Right ventricle myocardium superior (tissue), 1 donor: ENCODE data around the gene CDCA5. TPM values are rescaled to one million over a fixed set of nuclear protein-coding genes. Genes with fewer than 3 reads are reported as not detected.
A peak's percentile ranks its signal among the peaks of the same experiment; 100 is the strongest.

Experiments used
- ATAC-seq: fragments of 200-7000 bp; cut with Tn5 transposase; one replicate; pipeline ENCODE4 v1.9.1; 2020; ENCODE audit warnings: mild to moderate bottlenecking; ENCODE audit not compliant: poor library complexity
- DNase-seq: peaks from one replicate; pipeline ENCODE4 v3.0.0-alpha.2; 2020
- intact Hi-C: fragments of 100-400 bp; cut with DNase I; formaldehyde crosslinking; loops from one replicate; pipeline ENCODE4 v1.11.2; 2022
- total RNA-seq: library from RNA; stranded (reverse); fragmentation: NEBNext Ultra II Directional; extraction: Animal tissue kit (Norgen Biotek cat#: 25700); gene quantifications from one replicate; pipeline ENCODE4 v1.2.1, GENCODE V29; 2021
- donor health status: DM: no; HTN: yes; CAD: no; lungs with severe emphysema.

Gene CDCA5
- total RNA-seq, 1 donor from 2014 or later, result 1.4 TPM

GRCh38 chr11:65110354-65110861, 26.6 kb upstream of the CDCA5 start:
- DNase-seq (peak; percentile 89), ATAC-seq (peak; percentile 58)
- intact Hi-C loops, result loop anchor here (10.0 kb wide), 1 partner anchor 266 kb away; the partner anchor contains the start of gene CDC42BPG

GRCh38 chr11:65109231-65110198, 25.7 kb upstream of the CDCA5 start:
- intact Hi-C loops, result loop anchor here (10.0 kb wide), 1 partner anchor 265 kb away; the partner anchor contains the start of gene CDC42BPG
- ATAC-seq (no peak), DNase-seq (peak; percentile 36)

GRCh38 chr11:65108469-65109123, 24.8 kb upstream of the CDCA5 start:
- ATAC-seq (no peak), DNase-seq (no peak)
- intact Hi-C loops, result no loop called here

GRCh38 chr11:65107751-65108468, 24.1 kb upstream of the CDCA5 start:
- intact Hi-C loops, result no loop called here
- no peak for ATAC-seq
- peak; percentile 34 for DNase-seq

GRCh38 chr11:65107078-65107477, 23.2 kb upstream of the CDCA5 start:
- intact Hi-C loops, result no loop called here
- DNase-seq (peak; percentile 37), ATAC-seq (no peak)

- no peak for DNase-seq
- peak; percentile 56 for ATAC-seq
- intact Hi-C loops, result no loop called here
Measured at GRCh38 chr11:65104628-65105027, 20.8 kb upstream of the CDCA5 start.

- DNase-seq (no peak), ATAC-seq (no peak)
- intact Hi-C loops, result no loop called here
Measured at GRCh38 chr11:65103476-65103875, 19.6 kb upstream of the CDCA5 start.

- ATAC-seq (peak; percentile 61), DNase-seq (no peak)
- intact Hi-C loops, result no loop called here
Measured at GRCh38 chr11:65102142-65103095, 18.6 kb upstream of the CDCA5 start.

- ATAC-seq, result no peak
- intact Hi-C loops, result no loop called here
- DNase-seq, result no peak
Measured at GRCh38 chr11:65100674-65101350, 17.0 kb upstream of the CDCA5 start.

GRCh38 chr11:65096926-65097325, 13.1 kb upstream of the CDCA5 start:
- intact Hi-C loops, result no loop called here

GRCh38 chr11:65095974-65096806, 12.3 kb upstream of the CDCA5 start, which contains the start of gene VPS51:
Gene VPS51 (plus strand): TSS chr11:65096214. CDS start chr11:65096251, 37 bp downstream.
- ATAC-seq (peak; percentile 97), DNase-seq (peak; percentile 95)
- intact Hi-C loops, result no loop called here

More at GRCh38 chr11:65096926-65097325, 13.1 kb upstream of the CDCA5 start:
- peak; percentile 13 for ATAC-seq
- DNase-seq, result no peak

- DNase-seq (no peak), ATAC-seq (no peak)
- intact Hi-C loops, result no loop called here
Measured at GRCh38 chr11:65095427-65095826, 11.6 kb upstream of the CDCA5 start.

GRCh38 chr11:65090628-65091027, 6.8 kb upstream of the CDCA5 start:
- intact Hi-C loops, result no loop called here
- ATAC-seq (no peak), DNase-seq (no peak)

GRCh38 chr11:65089621-65090020, 5.8 kb upstream of the CDCA5 start:
- ATAC-seq, result no peak
- intact Hi-C loops, result no loop called here
- no peak for DNase-seq

- DNase-seq (no peak), ATAC-seq (no peak)
- intact Hi-C loops, result no loop called here
Measured at GRCh38 chr11:65087827-65088226, 4.0 kb upstream of the CDCA5 start.

- DNase-seq, result no peak
- ATAC-seq, result no peak
- intact Hi-C loops, result no loop called here
Measured at GRCh38 chr11:65087216-65087615, 3.4 kb upstream of the CDCA5 start.
